ENCODE data around the gene RBM4.

- TF ChIP-seq, protein P1, sequence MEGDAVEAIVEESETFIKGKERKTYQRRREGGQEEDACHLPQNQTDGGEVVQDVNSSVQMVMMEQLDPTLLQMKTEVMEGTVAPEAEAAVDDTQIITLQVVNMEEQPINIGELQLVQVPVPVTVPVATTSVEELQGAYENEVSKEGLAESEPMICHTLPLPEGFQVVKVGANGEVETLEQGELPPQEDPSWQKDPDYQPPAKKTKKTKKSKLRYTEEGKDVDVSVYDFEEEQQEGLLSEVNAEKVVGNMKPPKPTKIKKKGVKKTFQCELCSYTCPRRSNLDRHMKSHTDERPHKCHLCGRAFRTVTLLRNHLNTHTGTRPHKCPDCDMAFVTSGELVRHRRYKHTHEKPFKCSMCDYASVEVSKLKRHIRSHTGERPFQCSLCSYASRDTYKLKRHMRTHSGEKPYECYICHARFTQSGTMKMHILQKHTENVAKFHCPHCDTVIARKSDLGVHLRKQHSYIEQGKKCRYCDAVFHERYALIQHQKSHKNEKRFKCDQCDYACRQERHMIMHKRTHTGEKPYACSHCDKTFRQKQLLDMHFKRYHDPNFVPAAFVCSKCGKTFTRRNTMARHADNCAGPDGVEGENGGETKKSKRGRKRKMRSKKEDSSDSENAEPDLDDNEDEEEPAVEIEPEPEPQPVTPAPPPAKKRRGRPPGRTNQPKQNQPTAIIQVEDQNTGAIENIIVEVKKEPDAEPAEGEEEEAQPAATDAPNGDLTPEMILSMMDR (IDR thresholded peaks at IDR 0.05): no peak
- no peak for TF ChIP-seq POLR2A (IDR thresholded peaks at IDR 0.05)
These were observed 55.0 kb downstream of the RBM4 start for GRCh38 chr11:66693356-66694055.

All from sigmoid colon (tissue), 3 donors.